Subcutaneous adipose tissue (tissue), 4 donors: ENCODE data around the gene SPTBN5. TPM values are rescaled to one million over a fixed set of nuclear protein-coding genes. Genes with fewer than 3 reads are reported as not detected.

ENCODE experiments used
- total RNA-seq, 4 donors: library from RNA; depleted of rRNA; stranded (reverse); fragments of >200 nt; gene quantifications; one replicate each; pipeline ENCODE4 v1.1.0, GENCODE V29; 2016
- TF ChIP-seq, protein P1 (sequence below): fragments of 450-650 bp; IDR thresholded peaks from one replicate; pipeline ENCODE4 v1.5.1; 2016; ENCODE audit warnings: low read depth, mild to moderate bottlenecking, control low read depth, antibody characterized with exemption, moderate library complexity

The SPTBN5 gene
- total RNA-seq, 4 donors from 2014 or later = 0.17 to 1.5 (median 0.52) TPM

- TF ChIP-seq, protein P1, sequence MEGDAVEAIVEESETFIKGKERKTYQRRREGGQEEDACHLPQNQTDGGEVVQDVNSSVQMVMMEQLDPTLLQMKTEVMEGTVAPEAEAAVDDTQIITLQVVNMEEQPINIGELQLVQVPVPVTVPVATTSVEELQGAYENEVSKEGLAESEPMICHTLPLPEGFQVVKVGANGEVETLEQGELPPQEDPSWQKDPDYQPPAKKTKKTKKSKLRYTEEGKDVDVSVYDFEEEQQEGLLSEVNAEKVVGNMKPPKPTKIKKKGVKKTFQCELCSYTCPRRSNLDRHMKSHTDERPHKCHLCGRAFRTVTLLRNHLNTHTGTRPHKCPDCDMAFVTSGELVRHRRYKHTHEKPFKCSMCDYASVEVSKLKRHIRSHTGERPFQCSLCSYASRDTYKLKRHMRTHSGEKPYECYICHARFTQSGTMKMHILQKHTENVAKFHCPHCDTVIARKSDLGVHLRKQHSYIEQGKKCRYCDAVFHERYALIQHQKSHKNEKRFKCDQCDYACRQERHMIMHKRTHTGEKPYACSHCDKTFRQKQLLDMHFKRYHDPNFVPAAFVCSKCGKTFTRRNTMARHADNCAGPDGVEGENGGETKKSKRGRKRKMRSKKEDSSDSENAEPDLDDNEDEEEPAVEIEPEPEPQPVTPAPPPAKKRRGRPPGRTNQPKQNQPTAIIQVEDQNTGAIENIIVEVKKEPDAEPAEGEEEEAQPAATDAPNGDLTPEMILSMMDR = no peak
Observed at GRCh38 chr15:41861736-41862356, 32.0 kb downstream of the SPTBN5 start.

- TF ChIP-seq, protein P1 = no peak
Observed at GRCh38 chr15:41860049-41860828, 33.6 kb downstream of the SPTBN5 start.

- TF ChIP-seq, protein P1 = no peak
Observed at GRCh38 chr15:41858756-41859155, 35.1 kb downstream of the SPTBN5 start.

DNA sequence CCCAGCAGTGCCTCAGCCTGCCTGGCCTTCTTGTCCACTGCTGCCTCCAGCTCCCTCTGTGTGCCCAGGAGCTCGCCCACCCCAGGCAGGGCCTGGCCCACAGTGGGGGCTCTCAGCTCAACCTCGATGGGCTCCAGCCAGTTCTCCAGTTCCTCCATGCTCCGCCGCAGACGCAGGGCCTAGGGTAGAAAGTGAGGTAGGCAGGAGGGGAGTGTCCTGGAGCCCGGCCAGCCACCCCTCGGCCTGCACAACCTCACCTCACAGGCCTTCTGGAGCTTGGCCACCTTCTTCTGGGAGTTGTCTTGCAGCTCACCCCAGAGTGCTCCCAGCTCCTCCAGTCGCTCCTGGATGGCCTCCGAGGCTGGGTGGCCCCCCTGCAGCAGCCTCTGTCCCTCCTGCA is 36.5 kb downstream of the SPTBN5 start:
- TF ChIP-seq, protein P1 = no peak

GRCh38 chr15:41856716-41857115 is 37.1 kb downstream of the SPTBN5 start:
- TF ChIP-seq, protein P1 = no peak

DNA sequence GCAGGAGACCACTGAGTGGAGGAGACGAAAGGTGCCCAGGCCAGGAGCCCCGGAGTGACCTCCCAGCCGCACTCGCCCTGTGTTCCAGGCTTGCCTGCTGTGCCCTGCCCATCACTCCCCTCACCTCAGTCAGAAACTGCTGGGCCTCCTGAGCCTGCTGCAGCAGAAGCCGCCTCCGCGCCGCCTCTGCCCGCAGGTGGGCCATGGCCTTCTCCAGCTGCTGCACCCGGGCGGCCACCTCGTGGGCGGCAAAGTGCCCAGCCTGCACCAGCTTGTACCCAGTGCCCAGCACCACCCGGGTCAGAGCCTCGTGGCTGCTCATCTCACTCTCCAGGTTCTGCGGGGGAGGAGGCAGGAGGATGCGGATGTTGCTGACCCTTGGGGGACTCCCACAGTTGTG is 37.6 kb downstream of the SPTBN5 start:
- TF ChIP-seq, protein P1 = no peak

DNA sequence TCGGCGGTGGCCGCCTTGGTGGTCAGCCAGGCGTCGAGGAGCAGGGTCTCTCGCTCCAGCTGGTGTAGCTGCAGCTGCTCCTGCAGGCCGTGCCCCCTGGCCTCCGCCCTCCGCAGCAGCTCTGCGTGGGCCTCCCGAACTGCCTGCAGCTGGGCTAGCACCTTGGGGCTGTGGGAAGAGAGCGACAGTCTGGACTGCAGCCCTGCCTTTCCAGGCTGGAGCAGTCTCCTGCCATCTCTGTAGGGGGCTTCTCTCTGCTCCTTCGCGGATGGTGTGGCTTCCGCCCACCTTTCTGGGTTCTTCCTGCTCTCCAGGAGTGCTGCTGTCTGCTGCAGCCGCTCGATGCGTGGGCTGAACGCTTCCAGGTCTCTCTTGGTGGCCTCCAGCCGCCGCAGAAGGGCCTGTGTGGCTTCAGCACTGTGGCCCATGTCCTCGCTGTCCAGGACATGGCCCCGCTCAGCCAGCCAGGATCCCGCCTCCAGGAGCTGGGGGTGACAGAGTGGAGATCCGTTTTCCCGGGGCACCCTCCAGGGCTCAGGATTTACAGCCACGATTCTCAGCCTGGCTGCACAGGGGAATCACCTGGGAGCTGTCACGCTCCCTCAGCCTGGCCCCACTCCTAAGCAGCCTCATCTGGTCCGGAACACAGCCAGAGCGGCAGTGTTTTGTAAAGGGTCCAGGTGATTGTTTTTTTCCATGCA is 38.4 kb downstream of the SPTBN5 start:
- TF ChIP-seq, protein P1 = no peak
